GM12878 (cell line): ENCODE measurements around the gene MAN1B1. TPM values are rescaled to one million over a fixed set of nuclear protein-coding genes. Genes with fewer than 3 reads are reported as not detected.

Source experiments
- ATAC-seq: fragments of 200-7000 bp; cut with Tn5 transposase; 3 replicates; pipeline ENCODE4 v1.9.1; 2020; ENCODE audit warnings: mild to moderate bottlenecking, moderate library complexity
- Bru-seq: library from RNA; stranded (reverse); fragments of 400-500 nt; gene quantifications from one replicate; lab custom pipeline; 2021; lab: Mats Ljungman, UMichigan
- BruChase-seq, 2 experiments: library from RNA; stranded (reverse); fragments of 400-500 nt; gene quantifications; one replicate each; lab custom pipeline; 2021; lab: Mats Ljungman, UMichigan
- BruUV-seq: library from RNA; stranded (reverse); fragments of 400-500 nt; replicated peaks from 2 replicates; lab custom pipeline; 2021; lab: Mats Ljungman, UMichigan
- CTCF ChIA-PET: fragments of 300-600 bp; sonication (Branson Sonifier 250); formaldehyde crosslinking; extraction: SDS; loops from one replicate; lab custom pipeline; 2021; ENCODE audit warnings: inconsistent platforms; lab: Yijun Ruan, JAX
- POLR2A ChIA-PET: fragments of 350-600 bp; formaldehyde crosslinking; extraction: SDS; loops from one replicate; lab custom pipeline; 2021; ENCODE audit warnings: inconsistent platforms; lab: Charles Lee
- RAD21 ChIA-PET: fragments of 300-600 bp; sonication (Branson Sonifier 250); formaldehyde crosslinking; loops from one replicate; lab custom pipeline; 2023; ENCODE audit warnings: antibody characterized with exemption; ENCODE audit not compliant: unreplicated experiment; lab: Charles Lee
- SMC1A ChIA-PET: fragments of 300-600 bp; sonication (Branson Sonifier 250); formaldehyde crosslinking; loops from one replicate; lab custom pipeline; 2023; ENCODE audit not compliant: unreplicated experiment, uncharacterized antibody; lab: Charles Lee
- DNase-seq: peaks from one replicate; pipeline ENCODE4 v3.0.0-alpha.2; 2011; ENCODE audit warnings: low read depth, low spot score
- FAIRE-seq: peaks from 3 replicates; lab custom pipeline; 2011; peaks lifted over from hg19 to GRCh38; lab: Jason Lieb, UNC
- H2AFZ ChIP-seq: 2 replicates; pipeline ENCODE4 v1.6.0; 2011; ENCODE audit warnings: low read depth, low read length, control low read depth; ENCODE audit not compliant: control insufficient read depth
- H3K27ac ChIP-seq: 2 replicates; pipeline ENCODE4 v1.5.1; 2011; ENCODE audit warnings: control low read depth; ENCODE audit not compliant: control insufficient read depth, insufficient read depth
- H3K27me3 ChIP-seq, 2 experiments: replicated peaks in 1 of 2; 2 replicates each; pipeline versions ENCODE4 v1.6.0 to v1.6.1; 2011; ENCODE audit warnings: low read length in 1 of 2; ENCODE audit not compliant: control insufficient read depth in 2 of 2, insufficient read depth in 2 of 2
- H3K36me3 ChIP-seq, 2 experiments: 2 replicates each; pipeline ENCODE4 v1.5.1; 2011; ENCODE audit warnings: low read length in 1 of 2; ENCODE audit not compliant: control insufficient read depth in 2 of 2, insufficient read depth in 2 of 2
- H3K4me1 ChIP-seq: 2 replicates; pipeline ENCODE4 v1.6.1; 2011; ENCODE audit warnings: mild to moderate bottlenecking, low read length, moderate library complexity, mixed read lengths; ENCODE audit not compliant: control insufficient read depth, insufficient read depth
- H3K4me2 ChIP-seq: 2 replicates; pipeline ENCODE4 v1.6.0; 2011; ENCODE audit warnings: control low read depth; ENCODE audit not compliant: control insufficient read depth, insufficient read depth
- H3K4me3 ChIP-seq: fragments of 200-600 bp; sonication (generic); 2 replicates; pipeline ENCODE4 v1.5.1; 2016
- H3K79me2 ChIP-seq: 2 replicates; pipeline ENCODE4 v1.6.0; 2011; ENCODE audit warnings: low read length; ENCODE audit not compliant: control insufficient read depth, insufficient read depth
- H3K9ac ChIP-seq: 2 replicates; pipeline ENCODE4 v1.8.0; 2011; ENCODE audit warnings: low read length, control low read depth, mixed read lengths; ENCODE audit not compliant: control insufficient read depth, insufficient read depth
- H3K9me3 ChIP-seq: replicated peaks from 3 replicates; pipeline ENCODE4 v1.5.1; 2011; ENCODE audit warnings: mild to moderate bottlenecking, low read length; ENCODE audit not compliant: control insufficient read depth, insufficient read depth
- H4K20me1 ChIP-seq: 2 replicates; pipeline ENCODE4 v1.6.0; 2011; ENCODE audit not compliant: control insufficient read depth, insufficient read depth
- BRCA1 ChIP-seq: IDR thresholded peaks from 2 replicates; pipeline ENCODE4 v1.6.1; 2011; ENCODE audit warnings: low read depth, low read length, improper control_type of control experiment
- CHD4 ChIP-seq: fragments of 200-600 bp; sonication (generic); IDR thresholded peaks from 2 replicates; pipeline ENCODE4 v1.6.1; 2016; ENCODE audit warnings: mild to moderate bottlenecking
- NBN ChIP-seq: fragments of 450-650 bp; IDR thresholded peaks from 2 replicates; pipeline ENCODE4 v1.6.1; 2016
- NFXL1 ChIP-seq: fragments of 450-650 bp; IDR thresholded peaks from 2 replicates; pipeline ENCODE4 v1.6.1; 2017; ENCODE audit warnings: antibody characterized with exemption, mild to moderate bottlenecking, borderline replicate concordance
- NR2F1 ChIP-seq: fragments of 450-650 bp; conservative IDR thresholded peaks from 2 replicates; pipeline ENCODE4 v1.6.1; 2017; ENCODE audit warnings: mild to moderate bottlenecking
- PBX3 ChIP-seq: IDR thresholded peaks from 2 replicates; pipeline ENCODE4 v1.6.1; 2011; ENCODE audit warnings: mild to moderate bottlenecking, low read depth, low read length, moderate library complexity; ENCODE audit not compliant: insufficient replicate concordance
- RAD51 ChIP-seq: fragments of 450-650 bp; IDR thresholded peaks from 2 replicates; pipeline ENCODE4 v1.6.1; 2016; ENCODE audit warnings: moderate library complexity, mild to moderate bottlenecking, inconsistent platforms
- RFX5 ChIP-seq: IDR thresholded peaks from 2 replicates; pipeline ENCODE4 v1.6.1; 2011; ENCODE audit warnings: low read depth, low read length, improper control_type of control experiment
- SP1 ChIP-seq: IDR thresholded peaks from one replicate; pipeline ENCODE4 v1.6.1; 2011; ENCODE audit warnings: low read depth, low read length
- YBX1 ChIP-seq: fragments of 450-650 bp; IDR thresholded peaks from 2 replicates; pipeline ENCODE4 v1.6.1; 2016; ENCODE audit warnings: antibody characterized with exemption
- ZBTB4 ChIP-seq: fragments of 450-650 bp; formaldehyde crosslinking; IDR thresholded peaks from 2 replicates; pipeline ENCODE4 v1.4.0; 2022; ENCODE audit warnings: mild to moderate bottlenecking, moderate library complexity
- WGBS: methylation state at CpG from one replicate; pipeline ENCODE4 v1.1.6; 2016; ENCODE audit warnings: low lambda C conversion rate; ENCODE audit not compliant: insufficient replicate concordance, insufficient coverage; ENCODE audit errors: missing lambda C conversion rate; 5-methylcytosine and 5-hydroxymethylcytosine counted together
- in situ Hi-C: fragments of 300-500 bp; cut with MboI; formaldehyde crosslinking; loops from 9 replicates; pipeline ENCODE4 v1.14.3; 2018; ENCODE audit warnings: mixed read lengths
- intact Hi-C: fragments of 100-400 bp; cut with micrococcal nuclease; formaldehyde crosslinking; loops from one replicate; pipeline ENCODE4 v1.14.2; 2022; ENCODE audit not compliant: unreplicated experiment
- long read RNA-seq, 2 experiments: library from polyadenylated mRNA; unstranded; transcript quantifications; one replicate each; pipeline ENCODE4 v2.0.0, GENCODE V29; 2019 to 2020
- polyA minus RNA-seq, 3 experiments: library from RNA; depleted of rRNA, polyadenylated mRNA; stranded (reverse); fragments of >200 nt; gene quantifications; 2 replicates each; pipeline ENCODE4 v1.2.3, GENCODE V29; 2011
- polyA plus RNA-seq, 11 experiments: library from polyadenylated mRNA; depleted of rRNA in 4 of 11; unstranded in 6 of 11; stranded (reverse) in 5 of 11; fragments of >200 nt; fragmentation: Nextera tagmentation in 4 of 11; fragmentation: Illumina TruSeq in 1 of 11; extraction: Ambion mirVana in 4 of 11; extraction: Trizol in 1 of 11; gene quantifications; 1 replicate in 1 of 11; 2 replicates in 10 of 11; pipeline versions ENCODE4 v1.2.1 to v1.2.3, GENCODE V29; 2011 to 2016; ENCODE audit warnings: inconsistent platforms in 2 of 11, missing spikeins in 2 of 11, low read depth in 1 of 11
- total RNA-seq, 4 experiments: library from RNA; depleted of rRNA in 3 of 4; stranded (reverse); fragments of >200 nt in 3 of 4; fragmentation: Illumina TruSeq in 1 of 4; extraction: Trizol in 1 of 4; gene quantifications; 2 replicates each; pipeline versions ENCODE4 v1.2.1 to v1.2.3, GENCODE V29; 2013 to 2021

The MAN1B1 gene
- total RNA-seq (2013; cell fraction: nucleolus; rRNA removed): 99.1 and 110 TPM in 2 replicates
- 27.2 and 34.1 TPM in 2 replicates for total RNA-seq (2014; rRNA removed)
- 16.3 and 21.4 TPM in 2 replicates for total RNA-seq (2014; rRNA removed; fragmentation: Illumina TruSeq; extraction: Trizol)
- total RNA-seq (2021): 27.1 and 33.3 TPM in 2 replicates
- 12.4 TPM for polyA plus RNA-seq (2011; ENCODE audit: low read depth)
- 23.7 and 31.2 TPM in 2 replicates for polyA plus RNA-seq (2011; rRNA removed)
- 31.1 and 38.7 TPM in 2 replicates for polyA plus RNA-seq (2011; cell fraction: cytosol; rRNA removed)
- 144 and 148 TPM in 2 replicates for polyA plus RNA-seq (2011; cell fraction: nucleus; rRNA removed)
- 27.2 and 31.7 TPM in 2 replicates for polyA plus RNA-seq (2012)
- 14.8 and 23.5 TPM in 2 replicates for polyA plus RNA-seq (2014; fragmentation: Illumina TruSeq; extraction: Trizol)
- 1 to 10 TPM in 1 of 2 experiments, under 1 TPM in 1; 0.71 to 2.0 TPM for polyA plus RNA-seq (2014; fragmentation: Nextera tagmentation; extraction: Ambion mirVana)
- 23.4 and 28.4 TPM in 2 replicates for polyA plus RNA-seq (2014; rRNA removed)
- polyA plus RNA-seq (2016; fragmentation: Nextera tagmentation; extraction: Ambion mirVana): 10 to 100 TPM; 21.9 to 22.1 TPM
- 46.7 and 53.3 TPM in 2 replicates for polyA minus RNA-seq (2011; rRNA and poly(A)+ RNA removed)
- polyA minus RNA-seq (2011; cell fraction: cytosol; rRNA and poly(A)+ RNA removed): 12.2 and 12.3 TPM in 2 replicates
- polyA minus RNA-seq (2011; cell fraction: nucleus; rRNA and poly(A)+ RNA removed): 43.0 and 58.7 TPM in 2 replicates
- Bru-seq, nascent RNA: percentile 63 among the genes with signal in this experiment
- BruChase-seq, experiment 1, labeled RNA remaining after a 6-hour chase: percentile 75 among the genes with signal in this experiment
- percentile 68 among the genes with signal in this experiment for BruChase-seq, experiment 2, labeled RNA remaining after a 2-hour chase
- long read RNA-seq, experiment 1, transcript MAN1B1-202 (13 exons, 2,769 nt): major isoform, 15 of 24 reads
- long read RNA-seq, experiment 1, partial matches to known transcripts: 4 of 24 reads
- long read RNA-seq, experiment 1, other reads (novel, unspliced or antisense): 5 of 24 reads
- long read RNA-seq, experiment 2, transcript MAN1B1-202 (13 exons, 2,769 nt): major isoform, 21 of 34 reads
- long read RNA-seq, experiment 2, partial matches to known transcripts: 3 of 34 reads
- long read RNA-seq, experiment 2, other reads (novel, unspliced or antisense): 9 of 34 reads

DNA sequence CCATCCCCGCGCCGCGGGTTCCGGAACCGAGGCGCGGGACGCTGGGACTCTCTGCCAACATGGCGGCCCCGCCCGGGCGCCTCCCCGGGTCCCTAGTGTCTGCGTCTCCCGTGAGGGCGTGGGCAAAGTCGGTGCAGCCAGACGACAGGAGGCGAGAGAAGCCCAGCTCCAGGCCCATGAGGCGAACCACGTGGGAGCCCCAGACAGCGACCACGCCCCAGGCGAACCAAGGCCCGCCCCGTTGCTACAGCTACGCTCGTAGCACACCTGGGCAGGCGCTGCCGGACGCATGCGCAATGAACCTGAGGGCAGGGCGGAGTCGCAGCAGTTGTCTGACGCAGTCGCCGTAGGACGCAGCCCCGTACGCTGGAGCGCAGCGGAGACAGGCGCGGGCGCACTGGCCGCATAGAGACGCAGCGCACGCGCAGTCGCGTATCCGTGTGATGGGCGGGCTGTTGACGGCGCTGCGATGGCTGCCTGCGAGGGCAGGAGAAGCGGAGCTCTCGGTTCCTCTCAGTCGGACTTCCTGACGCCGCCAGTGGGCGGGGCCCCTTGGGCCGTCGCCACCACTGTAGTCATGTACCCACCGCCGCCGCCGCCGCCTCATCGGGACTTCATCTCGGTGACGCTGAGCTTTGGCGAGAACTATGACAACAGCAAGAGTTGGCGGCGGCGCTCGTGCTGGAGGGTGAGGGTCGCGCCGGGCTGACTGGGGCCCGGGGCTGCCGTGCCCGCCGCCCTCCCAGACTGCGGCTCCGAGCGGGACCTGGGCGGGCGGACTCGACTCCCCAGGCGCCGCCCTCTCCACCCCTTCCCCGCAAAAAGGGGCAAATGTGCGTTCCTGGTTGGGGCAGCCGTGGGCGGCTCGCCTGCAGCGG is at the start of gene MAN1B1:
Gene MAN1B1, plus strand, starts transcription at position 455 of the 878 bp plus-strand sequence. Its CDS starts 15 bp downstream, at position 470.
- H4K20me1 ChIP-seq: no peaks in the 10 kb centered on the region
- peak within 1 kb of the TSS; percentile 90 for H3K27ac ChIP-seq
- DNase-seq: peak; percentile 99
- ChIA-PET RAD21 (interaction anchor here (0.7 to 2.7 kb wide), 12 partner anchors 9 to 188 kb away, joined by 3 to 32 read pairs (median 4); partner anchors contain the start of genes DPP7, SAPCD2 and UAP1L1), POLR2A (interaction anchor here (0.5 to 2.7 kb wide), 22 partner anchors 10 to 359 kb away, joined by 3 to 38 read pairs (median 6); partner anchors contain the start of genes ANAPC2, DPP7, NDOR1 and NOXA1), SMC1A (interaction anchor here (0.8 to 2.8 kb wide), 7 partner anchors 9 to 154 kb away, joined by 3 to 30 read pairs (median 6); partner anchors contain the start of genes SAPCD2, TUBB4B and UAP1L1), CTCF (interaction anchor here (0.6 to 5.0 kb wide), 15 partner anchors 9 to 462 kb away, joined by 3 to 80 read pairs (median 4); partner anchors contain the start of gene SAPCD2)
- H3K27me3 ChIP-seq: no peaks in the 10 kb centered on the region
- peak within 1 kb of the TSS; percentile 83 for H3K4me3 ChIP-seq
- under 1% methylated on average over 100 of the region's 101 CpGs for WGBS
- peak within 1 kb of the TSS; percentile 87 for H3K9ac ChIP-seq
- peaks cover 0 to 3% of the 10 kb centered on the region in 2 experiments; a peak in 2 of 4 replicates for H3K36me3 ChIP-seq
- in situ Hi-C loops: no loop called here
- intact Hi-C loops: no loop called here
- H3K4me2 ChIP-seq: peak within 1 kb of the TSS; percentile 96
- H3K9me3 ChIP-seq: no peaks in the 10 kb centered on the region
- peak within 1 kb of the TSS; percentile 83 for H2AFZ ChIP-seq
- peaks cover 29% of the 10 kb centered on the region for H3K4me1 ChIP-seq
- no TSS peak for BruUV-seq
- H3K79me2 ChIP-seq: peaks cover 10% of the 10 kb centered on the region
- ATAC-seq: peak; percentile 83
- peak; percentile 99 for FAIRE-seq
- TF ChIP-seq ZBTB4 (no peak), SP1 (peak; percentile 47), NFXL1 (no peak), PBX3 (peak; percentile 83), NR2F1 (0 out of 2 replicates have a peak, but pooled peaks have one; percentile 17), BRCA1 (no peak), NBN (no peak; the same call in 1 of the 2 replicates), CHD4 (no peak), YBX1 (no peak), RAD51 (peak; percentile 89), RFX5 (no peak)
